ENCODE data around the gene MROH2A.
"Not testable (repeated sequence)": the region's sequence is repeated elsewhere in the genome, so short reads cannot be mapped to it uniquely, and the experiment has no call there.

Gene MROH2A

DNA sequence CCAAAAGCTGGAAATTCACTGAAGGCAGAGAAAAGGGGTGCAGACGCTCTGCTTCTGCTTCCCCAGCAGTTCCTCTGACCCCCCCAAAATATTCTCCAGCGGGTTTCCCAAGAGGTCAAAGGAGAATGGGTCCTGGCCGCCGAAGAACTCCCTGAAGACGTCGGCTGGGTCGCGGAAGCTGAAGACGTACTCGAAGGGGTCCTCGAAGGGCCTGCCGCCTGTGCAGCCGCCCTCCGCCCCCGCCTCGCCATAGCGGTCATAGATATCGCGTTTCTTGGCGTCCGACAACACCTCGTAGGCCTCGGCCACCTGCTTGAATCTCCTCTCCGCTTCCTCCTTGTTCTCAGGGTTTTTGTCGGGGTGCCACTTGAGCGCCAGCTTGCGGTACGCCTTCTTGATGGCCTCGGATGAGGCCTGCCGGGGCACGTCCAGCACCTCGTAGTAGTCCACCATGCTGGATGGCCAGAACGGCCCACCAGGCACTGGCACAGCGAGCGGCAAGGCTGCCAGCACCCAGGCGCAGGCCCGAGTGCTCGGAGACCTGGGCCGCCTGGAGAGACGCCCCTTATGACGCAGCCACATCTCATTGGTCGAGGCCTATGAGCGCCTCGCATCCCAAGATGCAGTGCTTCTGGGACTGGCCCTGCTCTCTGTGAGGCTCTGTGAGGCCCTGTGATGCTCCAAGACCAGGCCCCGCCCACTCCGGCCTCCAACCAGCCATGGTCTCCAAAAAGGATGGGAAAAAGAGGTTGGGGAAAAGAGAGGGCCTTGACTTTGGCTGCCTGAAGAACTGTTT, 34.5 kb upstream of the MROH2A start (continued):
- TF ChIP-seq RARB (CRISPR knock-in tag; IDR thresholded peaks at IDR 0.05) (no peak), ZFP30 (CRISPR knock-in tag; IDR thresholded peaks at IDR 0.05) (no peak), PPARA (CRISPR knock-in tag; IDR thresholded peaks at IDR 0.05; ENCODE audit: borderline replicate concordance) (no peak)
- TF ChIP-seq, protein P1, sequence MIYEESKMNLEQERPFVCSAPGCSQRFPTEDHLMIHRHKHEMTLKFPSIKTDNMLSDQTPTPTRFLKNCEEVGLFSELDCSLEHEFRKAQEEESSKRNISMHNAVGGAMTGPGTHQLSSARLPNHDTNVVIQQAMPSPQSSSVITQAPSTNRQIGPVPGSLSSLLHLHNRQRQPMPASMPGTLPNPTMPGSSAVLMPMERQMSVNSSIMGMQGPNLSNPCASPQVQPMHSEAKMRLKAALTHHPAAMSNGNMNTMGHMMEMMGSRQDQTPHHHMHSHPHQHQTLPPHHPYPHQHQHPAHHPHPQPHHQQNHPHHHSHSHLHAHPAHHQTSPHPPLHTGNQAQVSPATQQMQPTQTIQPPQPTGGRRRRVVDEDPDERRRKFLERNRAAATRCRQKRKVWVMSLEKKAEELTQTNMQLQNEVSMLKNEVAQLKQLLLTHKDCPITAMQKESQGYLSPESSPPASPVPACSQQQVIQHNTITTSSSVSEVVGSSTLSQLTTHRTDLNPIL (CRISPR knock-in tag; IDR thresholded peaks at IDR 0.05; ENCODE audit: low read depth), result no peak

DNA sequence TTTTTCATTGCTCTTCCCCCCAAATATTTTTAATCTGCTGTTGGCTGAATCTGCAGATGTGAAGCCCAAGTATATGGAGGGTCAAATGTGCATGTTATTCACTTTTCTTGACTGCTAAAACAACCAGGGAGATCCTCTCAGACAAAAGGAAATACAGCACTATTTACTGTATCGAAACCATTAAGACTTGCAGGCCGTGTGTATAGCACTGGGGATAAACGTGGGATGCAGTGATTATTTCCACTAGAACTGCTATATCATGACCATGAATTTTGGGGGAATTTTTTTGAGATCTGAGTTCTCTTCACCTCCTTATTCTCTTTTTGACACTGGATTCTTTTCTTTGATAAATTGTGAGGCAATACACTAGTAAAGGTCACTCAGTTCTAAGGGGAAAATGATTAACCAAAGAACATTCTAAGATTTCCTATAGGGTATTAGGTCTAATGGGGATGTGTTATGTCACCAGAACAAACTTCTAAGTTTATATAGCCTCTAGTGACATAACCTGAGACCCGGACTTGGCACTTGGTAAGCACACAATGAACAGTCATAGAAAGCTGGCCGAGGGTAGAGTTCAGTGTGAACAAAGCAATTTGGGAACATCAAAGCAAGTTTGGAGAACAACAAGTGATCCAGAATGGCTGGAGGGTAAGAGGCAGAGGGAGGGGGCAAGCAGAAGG, 32.9 kb upstream of the MROH2A start:
- ATAC-seq, result no peak
- TF ChIP-seq RARB (CRISPR knock-in tag; IDR thresholded peaks at IDR 0.05), result no peak
- no peak for TF ChIP-seq ZFP30 (CRISPR knock-in tag; IDR thresholded peaks at IDR 0.05)
- TF ChIP-seq ARNTL (CRISPR knock-in tag; IDR thresholded peaks at IDR 0.05; ENCODE audit: borderline replicate concordance, low read depth), result no peak
- TF ChIP-seq, protein P1 (CRISPR knock-in tag; IDR thresholded peaks at IDR 0.05; ENCODE audit: low read depth), result no peak
- no peak for TF ChIP-seq TCF4 (CRISPR knock-in tag; IDR thresholded peaks at IDR 0.05; ENCODE audit: borderline replicate concordance)
- no peak for TF ChIP-seq ISL1 (CRISPR knock-in tag; IDR thresholded peaks at IDR 0.05)
- TF ChIP-seq, protein P2, sequence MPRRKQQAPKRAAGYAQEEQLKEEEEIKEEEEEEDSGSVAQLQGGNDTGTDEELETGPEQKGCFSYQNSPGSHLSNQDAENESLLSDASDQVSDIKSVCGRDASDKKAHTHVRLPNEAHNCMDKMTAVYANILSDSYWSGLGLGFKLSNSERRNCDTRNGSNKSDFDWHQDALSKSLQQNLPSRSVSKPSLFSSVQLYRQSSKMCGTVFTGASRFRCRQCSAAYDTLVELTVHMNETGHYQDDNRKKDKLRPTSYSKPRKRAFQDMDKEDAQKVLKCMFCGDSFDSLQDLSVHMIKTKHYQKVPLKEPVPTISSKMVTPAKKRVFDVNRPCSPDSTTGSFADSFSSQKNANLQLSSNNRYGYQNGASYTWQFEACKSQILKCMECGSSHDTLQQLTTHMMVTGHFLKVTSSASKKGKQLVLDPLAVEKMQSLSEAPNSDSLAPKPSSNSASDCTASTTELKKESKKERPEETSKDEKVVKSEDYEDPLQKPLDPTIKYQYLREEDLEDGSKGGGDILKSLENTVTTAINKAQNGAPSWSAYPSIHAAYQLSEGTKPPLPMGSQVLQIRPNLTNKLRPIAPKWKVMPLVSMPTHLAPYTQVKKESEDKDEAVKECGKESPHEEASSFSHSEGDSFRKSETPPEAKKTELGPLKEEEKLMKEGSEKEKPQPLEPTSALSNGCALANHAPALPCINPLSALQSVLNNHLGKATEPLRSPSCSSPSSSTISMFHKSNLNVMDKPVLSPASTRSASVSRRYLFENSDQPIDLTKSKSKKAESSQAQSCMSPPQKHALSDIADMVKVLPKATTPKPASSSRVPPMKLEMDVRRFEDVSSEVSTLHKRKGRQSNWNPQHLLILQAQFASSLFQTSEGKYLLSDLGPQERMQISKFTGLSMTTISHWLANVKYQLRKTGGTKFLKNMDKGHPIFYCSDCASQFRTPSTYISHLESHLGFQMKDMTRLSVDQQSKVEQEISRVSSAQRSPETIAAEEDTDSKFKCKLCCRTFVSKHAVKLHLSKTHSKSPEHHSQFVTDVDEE (CRISPR knock-in tag; IDR thresholded peaks at IDR 0.05), result no peak
- TF ChIP-seq ZC3H10 (CRISPR knock-in tag; IDR thresholded peaks at IDR 0.05), result no peak
- TF ChIP-seq, protein P3, sequence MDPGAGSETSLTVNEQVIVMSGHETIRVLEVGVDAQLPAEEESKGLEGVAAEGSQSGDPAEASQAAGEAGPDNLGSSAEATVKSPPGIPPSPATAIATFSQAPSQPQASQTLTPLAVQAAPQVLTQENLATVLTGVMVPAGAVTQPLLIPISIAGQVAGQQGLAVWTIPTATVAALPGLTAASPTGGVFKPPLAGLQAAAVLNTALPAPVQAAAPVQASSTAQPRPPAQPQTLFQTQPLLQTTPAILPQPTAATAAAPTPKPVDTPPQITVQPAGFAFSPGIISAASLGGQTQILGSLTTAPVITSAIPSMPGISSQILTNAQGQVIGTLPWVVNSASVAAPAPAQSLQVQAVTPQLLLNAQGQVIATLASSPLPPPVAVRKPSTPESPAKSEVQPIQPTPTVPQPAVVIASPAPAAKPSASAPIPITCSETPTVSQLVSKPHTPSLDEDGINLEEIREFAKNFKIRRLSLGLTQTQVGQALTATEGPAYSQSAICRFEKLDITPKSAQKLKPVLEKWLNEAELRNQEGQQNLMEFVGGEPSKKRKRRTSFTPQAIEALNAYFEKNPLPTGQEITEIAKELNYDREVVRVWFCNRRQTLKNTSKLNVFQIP (CRISPR knock-in tag; IDR thresholded peaks at IDR 0.05; ENCODE audit: borderline replicate concordance, low read depth), result no peak
- no peak for TF ChIP-seq ZNF70 (CRISPR knock-in tag; IDR thresholded peaks at IDR 0.05)
- TF ChIP-seq ZFP3 (CRISPR knock-in tag; IDR thresholded peaks at IDR 0.05), result no peak
- no peak for TF ChIP-seq CSDC2 (CRISPR knock-in tag; IDR thresholded peaks at IDR 0.05)
- no peak for TF ChIP-seq GLIS3 (CRISPR knock-in tag; IDR thresholded peaks at IDR 0.05)
- TF ChIP-seq PPARA (CRISPR knock-in tag; IDR thresholded peaks at IDR 0.05; ENCODE audit: borderline replicate concordance), result no peak
- no peak for TF ChIP-seq BACH2 (CRISPR knock-in tag; IDR thresholded peaks at IDR 0.05; ENCODE audit: borderline replicate concordance)
- no peak for TF ChIP-seq ZNF565 (CRISPR knock-in tag; conservative IDR thresholded peaks at IDR 0.05; ENCODE audit: low read depth)
- TF ChIP-seq, protein P4, sequence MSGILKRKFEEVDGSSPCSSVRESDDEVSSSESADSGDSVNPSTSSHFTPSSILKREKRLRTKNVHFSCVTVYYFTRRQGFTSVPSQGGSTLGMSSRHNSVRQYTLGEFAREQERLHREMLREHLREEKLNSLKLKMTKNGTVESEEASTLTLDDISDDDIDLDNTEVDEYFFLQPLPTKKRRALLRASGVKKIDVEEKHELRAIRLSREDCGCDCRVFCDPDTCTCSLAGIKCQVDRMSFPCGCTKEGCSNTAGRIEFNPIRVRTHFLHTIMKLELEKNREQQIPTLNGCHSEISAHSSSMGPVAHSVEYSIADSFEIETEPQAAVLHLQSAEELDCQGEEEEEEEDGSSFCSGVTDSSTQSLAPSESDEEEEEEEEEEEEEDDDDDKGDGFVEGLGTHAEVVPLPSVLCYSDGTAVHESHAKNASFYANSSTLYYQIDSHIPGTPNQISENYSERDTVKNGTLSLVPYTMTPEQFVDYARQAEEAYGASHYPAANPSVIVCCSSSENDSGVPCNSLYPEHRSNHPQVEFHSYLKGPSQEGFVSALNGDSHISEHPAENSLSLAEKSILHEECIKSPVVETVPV (CRISPR knock-in tag; IDR thresholded peaks at IDR 0.05), result no peak
- no peak for TF ChIP-seq SNAI2 (CRISPR knock-in tag; IDR thresholded peaks at IDR 0.05)
- TF ChIP-seq, protein P5, sequence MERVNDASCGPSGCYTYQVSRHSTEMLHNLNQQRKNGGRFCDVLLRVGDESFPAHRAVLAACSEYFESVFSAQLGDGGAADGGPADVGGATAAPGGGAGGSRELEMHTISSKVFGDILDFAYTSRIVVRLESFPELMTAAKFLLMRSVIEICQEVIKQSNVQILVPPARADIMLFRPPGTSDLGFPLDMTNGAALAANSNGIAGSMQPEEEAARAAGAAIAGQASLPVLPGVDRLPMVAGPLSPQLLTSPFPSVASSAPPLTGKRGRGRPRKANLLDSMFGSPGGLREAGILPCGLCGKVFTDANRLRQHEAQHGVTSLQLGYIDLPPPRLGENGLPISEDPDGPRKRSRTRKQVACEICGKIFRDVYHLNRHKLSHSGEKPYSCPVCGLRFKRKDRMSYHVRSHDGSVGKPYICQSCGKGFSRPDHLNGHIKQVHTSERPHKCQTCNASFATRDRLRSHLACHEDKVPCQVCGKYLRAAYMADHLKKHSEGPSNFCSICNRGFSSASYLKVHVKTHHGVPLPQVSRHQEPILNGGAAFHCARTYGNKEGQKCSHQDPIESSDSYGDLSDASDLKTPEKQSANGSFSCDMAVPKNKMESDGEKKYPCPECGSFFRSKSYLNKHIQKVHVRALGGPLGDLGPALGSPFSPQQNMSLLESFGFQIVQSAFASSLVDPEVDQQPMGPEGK (CRISPR knock-in tag; IDR thresholded peaks at IDR 0.05; ENCODE audit: borderline replicate concordance), result no peak

DNA sequence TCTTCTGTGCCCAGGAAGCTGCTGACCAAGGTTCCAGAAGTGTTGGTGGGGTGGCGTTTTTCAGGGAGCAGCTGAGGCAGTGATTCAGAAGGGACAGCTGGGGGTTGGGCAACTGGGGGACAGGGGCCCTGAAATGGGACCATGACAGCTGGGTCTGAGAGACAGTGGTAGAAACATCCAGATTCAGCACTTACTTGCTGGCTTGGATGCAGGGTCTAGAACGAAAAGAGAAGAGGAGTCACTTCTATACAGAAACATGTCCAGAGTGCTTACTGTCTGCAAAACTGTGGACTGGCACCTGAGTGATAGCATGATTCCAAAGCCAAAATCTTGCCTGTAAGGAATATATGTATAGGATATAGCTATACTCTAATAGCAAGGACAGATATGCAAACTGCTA, 32.3 kb upstream of the MROH2A start:
- ATAC-seq, result not testable (repeated sequence)

Measured in SK-N-SH treated with all-trans-retinoic acid at 6 μM for 48 hours (cell line).